A673 (cell line): ENCODE measurements around the gene GRAMD2B. TPM values are rescaled to one million over a fixed set of nuclear protein-coding genes. Genes with fewer than 3 reads are reported as not detected.

Experiments used
- BruUV-seq: library from RNA; stranded (reverse); fragments of 400-500 nt; replicated peaks from 2 replicates; lab custom pipeline; 2021; lab: Mats Ljungman, UMichigan
- CTCF ChIA-PET: fragments of 300-600 bp; sonication (Branson Sonifier 250); formaldehyde crosslinking; loops from one replicate; lab custom pipeline; 2022; ENCODE audit warnings: antibody characterized with exemption; lab: Charles Lee
- POLR2A ChIA-PET: fragments of 300-600 bp; sonication (Branson Sonifier 250); formaldehyde crosslinking; loops from one replicate; lab custom pipeline; 2022; ENCODE audit warnings: antibody characterized with exemption; ENCODE audit not compliant: low non-redundant PET; lab: Charles Lee
- DNase-seq: peaks from one replicate; pipeline ENCODE4 v3.0.0-alpha.2; 2015; ENCODE audit warnings: low spot score
- H3K27ac ChIP-seq: fragments of 200-600 bp; sonication (generic); 2 replicates; pipeline ENCODE4 v1.5.1; 2016; ENCODE audit warnings: mixed run types, low read depth, mild to moderate bottlenecking, mixed read lengths, antibody characterized with exemption, low read length; ENCODE audit not compliant: poor library complexity, severe bottlenecking
- H3K27me3 ChIP-seq: fragments of 200-600 bp; sonication (generic); replicated peaks from 2 replicates; pipeline ENCODE4 v1.6.1; 2017; ENCODE audit warnings: mixed run types, low read depth, mild to moderate bottlenecking, mixed read lengths, antibody characterized with exemption, low read length; ENCODE audit not compliant: insufficient read depth, poor library complexity
- H3K36me3 ChIP-seq: fragments of 200-600 bp; sonication (generic); 2 replicates; pipeline ENCODE4 v1.6.1; 2016; ENCODE audit warnings: mixed run types, mild to moderate bottlenecking, mixed read lengths, antibody characterized with exemption, low read length; ENCODE audit not compliant: insufficient read depth, poor library complexity, severe bottlenecking
- H3K4me1 ChIP-seq: fragments of 200-600 bp; sonication (generic); 2 replicates; pipeline ENCODE4 v1.6.1; 2017; ENCODE audit warnings: mixed run types, mild to moderate bottlenecking, mixed read lengths, antibody characterized with exemption, low read length; ENCODE audit not compliant: insufficient read depth, poor library complexity, severe bottlenecking
- H3K4me3 ChIP-seq: fragments of 200-600 bp; sonication (generic); 2 replicates; pipeline ENCODE4 v1.5.1; 2016; ENCODE audit warnings: low read depth, mixed run types, mild to moderate bottlenecking, mixed read lengths, low read length; ENCODE audit not compliant: poor library complexity, severe bottlenecking
- H3K9me3 ChIP-seq: fragments of 200-600 bp; sonication (generic); 2 replicates; pipeline ENCODE4 v1.6.1; 2016; ENCODE audit warnings: mixed run types, low read depth, mild to moderate bottlenecking, mixed read lengths, antibody characterized with exemption, low read length; ENCODE audit not compliant: poor library complexity, severe bottlenecking
- CTCF ChIP-seq: fragments of 300-800, 200-600 bp; sonication (generic); conservative IDR thresholded peaks from 2 replicates; pipeline ENCODE4 v1.5.1; 2017; ENCODE audit warnings: low read depth, mild to moderate bottlenecking, antibody characterized with exemption, low read length, moderate library complexity, mixed read lengths
- EZH2 ChIP-seq: fragments of 200-600 bp; sonication (generic); IDR thresholded peaks from 2 replicates; pipeline ENCODE4 v1.6.1; 2017; ENCODE audit warnings: borderline replicate concordance, low read depth, mild to moderate bottlenecking, mixed read lengths, antibody characterized with exemption, low read length; ENCODE audit not compliant: poor library complexity, severe bottlenecking
- intact Hi-C: fragments of 100-400 bp; cut with micrococcal nuclease; formaldehyde crosslinking; loops from one replicate; pipeline ENCODE4 v1.10.0; 2022; ENCODE audit not compliant: unreplicated experiment
- total RNA-seq: library from RNA; stranded (reverse); gene quantifications from 2 replicates; pipeline ENCODE4 v1.2.3, GENCODE V29; 2021

GRAMD2B gene
- total RNA-seq, 1 experiment from 2014 or later = 2.6 TPM

- BruUV-seq = no TSS peak
- POLR2A ChIA-PET = no interaction called here
- CTCF ChIA-PET = no interaction called here
- TF ChIP-seq EZH2 = no peak
- no peak for TF ChIP-seq CTCF
- Histone ChIP-seq H3K4me3 (no peak overlapping the region), H3K4me1 (no peaks in the 10 kb centered on the region), H3K36me3 (no peaks in the 10 kb centered on the region), H3K27me3 (no peaks in the 10 kb centered on the region), H3K27ac (no peak overlapping the region), H3K9me3 (no peaks in the 10 kb centered on the region)
- intact Hi-C loops = no loop called here
- no peak for DNase-seq
These were observed 38.6 kb downstream of the GRAMD2B start for GRCh38 chr5:126461838-126462237.

GRCh38 chr5:126462239-126463014 lies 39.2 kb downstream of the GRAMD2B start:
- POLR2A ChIA-PET = interaction anchor here (0.6 kb wide), 1 partner anchor 16 kb away, joined by 3 read pairs; no protein-coding TSS in a partner anchor
- CTCF ChIA-PET = no interaction called here
- no TSS peak for BruUV-seq
- no peak for TF ChIP-seq CTCF
- no peak for TF ChIP-seq EZH2
- intact Hi-C loops = no loop called here
- Histone ChIP-seq H3K27ac (no peak overlapping the region), H3K27me3 (no peaks in the 10 kb centered on the region), H3K9me3 (no peaks in the 10 kb centered on the region), H3K36me3 (no peaks in the 10 kb centered on the region), H3K4me1 (no peaks in the 10 kb centered on the region), H3K4me3 (no peak overlapping the region)
- no peak for DNase-seq

GRCh38 chr5:126464016-126464415 lies 40.8 kb downstream of the GRAMD2B start:
- H3K27me3 ChIP-seq = no peaks in the 10 kb centered on the region
- DNase-seq = no peak
- H3K4me3 ChIP-seq = no peak overlapping the region
- no peaks in the 10 kb centered on the region for H3K9me3 ChIP-seq
- TF ChIP-seq CTCF (no peak), EZH2 (no peak)
- H3K4me1 ChIP-seq = no peaks in the 10 kb centered on the region
- CTCF ChIA-PET = no interaction called here
- no peaks in the 10 kb centered on the region for H3K36me3 ChIP-seq
- no peak overlapping the region for H3K27ac ChIP-seq
- BruUV-seq = no TSS peak
- intact Hi-C loops = no loop called here
- POLR2A ChIA-PET = no interaction called here
